D721Med (cell line): ENCODE results near the gene PMP22.

Experiments
- DNase-seq: peaks from one replicate; pipeline ENCODE4 v3.0.0; 2011; ENCODE audit warnings: low spot score; ENCODE audit not compliant: insufficient read length
- FAIRE-seq: peaks from 2 replicates; lab custom pipeline; 2011; peaks lifted over from hg19 to GRCh38; lab: Jason Lieb, UNC
- TF ChIP-seq, protein P1 (sequence below): IDR thresholded peaks from 2 replicates; pipeline ENCODE4 v1.5.1; 2012; ENCODE audit warnings: mild to moderate bottlenecking, control low read depth; ENCODE audit not compliant: insufficient read depth; ENCODE audit errors: missing control alignments

Gene PMP22

DNA sequence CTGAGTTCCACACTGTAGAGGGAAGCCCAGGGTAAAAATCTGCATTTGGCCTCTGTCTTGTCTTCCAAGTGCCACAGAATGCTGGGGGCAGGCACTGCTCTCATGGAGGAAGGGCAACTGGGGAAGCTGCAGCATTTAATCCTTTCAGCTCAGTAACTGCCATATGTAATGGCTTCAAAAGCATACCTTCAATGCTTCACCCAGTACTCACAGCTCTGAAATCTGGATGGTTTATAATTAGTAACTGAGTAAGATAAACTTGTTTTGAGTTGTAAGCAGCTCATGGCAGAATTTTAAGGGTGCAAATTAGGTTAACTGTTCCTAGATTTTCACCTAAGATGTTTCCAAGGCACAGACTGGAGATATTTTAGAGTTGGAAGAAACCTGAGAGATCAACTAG lies 24.5 kb downstream of the PMP22 start:
- DNase-seq, result no peak
- no peak for FAIRE-seq
- TF ChIP-seq, protein P1, sequence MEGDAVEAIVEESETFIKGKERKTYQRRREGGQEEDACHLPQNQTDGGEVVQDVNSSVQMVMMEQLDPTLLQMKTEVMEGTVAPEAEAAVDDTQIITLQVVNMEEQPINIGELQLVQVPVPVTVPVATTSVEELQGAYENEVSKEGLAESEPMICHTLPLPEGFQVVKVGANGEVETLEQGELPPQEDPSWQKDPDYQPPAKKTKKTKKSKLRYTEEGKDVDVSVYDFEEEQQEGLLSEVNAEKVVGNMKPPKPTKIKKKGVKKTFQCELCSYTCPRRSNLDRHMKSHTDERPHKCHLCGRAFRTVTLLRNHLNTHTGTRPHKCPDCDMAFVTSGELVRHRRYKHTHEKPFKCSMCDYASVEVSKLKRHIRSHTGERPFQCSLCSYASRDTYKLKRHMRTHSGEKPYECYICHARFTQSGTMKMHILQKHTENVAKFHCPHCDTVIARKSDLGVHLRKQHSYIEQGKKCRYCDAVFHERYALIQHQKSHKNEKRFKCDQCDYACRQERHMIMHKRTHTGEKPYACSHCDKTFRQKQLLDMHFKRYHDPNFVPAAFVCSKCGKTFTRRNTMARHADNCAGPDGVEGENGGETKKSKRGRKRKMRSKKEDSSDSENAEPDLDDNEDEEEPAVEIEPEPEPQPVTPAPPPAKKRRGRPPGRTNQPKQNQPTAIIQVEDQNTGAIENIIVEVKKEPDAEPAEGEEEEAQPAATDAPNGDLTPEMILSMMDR, result no peak

DNA sequence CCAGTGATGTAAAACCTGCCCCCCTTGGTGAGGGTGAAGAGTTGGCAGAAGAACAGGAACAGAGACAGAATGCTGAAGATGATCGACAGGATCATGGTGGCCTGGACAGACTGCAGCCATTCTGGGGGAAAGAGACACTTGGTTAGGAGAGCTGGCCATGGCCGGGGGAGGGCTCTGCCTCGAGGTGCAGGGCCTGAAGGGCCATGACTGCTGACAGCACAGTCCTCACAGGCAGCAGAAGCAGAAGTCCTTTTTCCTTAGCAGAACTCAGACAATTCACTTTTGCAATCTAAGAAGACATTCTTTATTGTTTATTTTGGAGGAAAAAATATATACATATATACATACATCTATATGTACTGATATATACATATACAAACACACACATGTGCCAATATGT lies 25.6 kb downstream of the PMP22 start:
- FAIRE-seq (no peak), DNase-seq (no peak)
- TF ChIP-seq, protein P1, result no peak

DNA sequence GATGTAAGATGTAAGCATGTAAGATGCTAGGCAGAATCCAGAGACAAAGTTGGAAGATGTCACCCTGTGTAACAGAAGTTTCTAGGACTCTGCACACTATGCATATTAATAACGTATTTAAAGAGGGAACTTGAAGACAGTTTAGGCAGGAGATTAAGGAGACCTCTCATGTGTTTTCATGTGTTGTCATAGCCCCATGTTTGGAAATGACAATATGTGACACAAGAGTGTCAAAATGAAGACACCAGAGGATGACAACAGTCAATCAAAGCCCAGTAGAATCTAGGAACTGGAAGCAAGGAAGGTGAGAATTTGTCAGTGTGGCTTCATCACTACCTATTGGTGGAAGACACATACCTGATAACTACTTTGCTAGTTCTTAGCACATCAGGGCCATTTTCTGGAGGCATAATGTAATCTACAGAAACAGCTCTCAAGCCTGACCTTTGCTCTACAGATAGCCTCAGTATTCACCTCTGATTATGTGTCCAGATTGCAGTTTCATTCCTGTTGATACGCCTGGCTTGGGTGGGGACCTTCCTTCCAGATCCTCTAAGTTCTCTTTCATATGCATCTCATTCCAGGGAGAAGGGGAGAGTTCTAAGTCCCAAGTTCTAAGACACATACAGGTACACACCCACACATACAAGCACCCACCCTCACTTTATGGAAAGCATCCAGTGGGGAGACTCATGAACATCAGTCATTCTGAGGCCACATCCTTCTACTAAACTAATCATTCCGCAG lies 26.3 kb downstream of the PMP22 start:
- TF ChIP-seq, protein P1, result no peak
- FAIRE-seq, result no peak

DNA sequence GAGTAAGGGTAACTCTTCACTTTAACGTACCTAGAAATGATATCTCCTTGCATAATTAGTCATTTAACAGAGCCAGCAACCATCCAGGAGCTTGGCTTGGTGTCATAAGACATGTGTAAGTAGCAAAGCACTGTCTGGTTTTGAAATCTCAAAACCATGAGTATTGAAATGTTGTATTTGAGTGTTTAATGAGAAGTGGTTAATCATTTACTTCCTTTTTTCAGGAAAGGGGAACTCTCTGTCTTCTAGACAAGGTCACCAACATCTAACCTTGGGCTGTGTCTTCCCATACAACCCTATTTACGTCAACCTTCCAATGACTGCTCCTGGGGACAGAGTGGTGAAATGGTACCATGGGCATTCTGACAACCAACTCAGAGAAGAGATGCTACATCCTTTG lies 27.1 kb downstream of the PMP22 start:
- no peak for DNase-seq
- FAIRE-seq, result no peak
- TF ChIP-seq, protein P1, result no peak

More for the DNA sequence above, 26.3 kb downstream of the PMP22 start:
- DNase-seq, result no peak

DNA sequence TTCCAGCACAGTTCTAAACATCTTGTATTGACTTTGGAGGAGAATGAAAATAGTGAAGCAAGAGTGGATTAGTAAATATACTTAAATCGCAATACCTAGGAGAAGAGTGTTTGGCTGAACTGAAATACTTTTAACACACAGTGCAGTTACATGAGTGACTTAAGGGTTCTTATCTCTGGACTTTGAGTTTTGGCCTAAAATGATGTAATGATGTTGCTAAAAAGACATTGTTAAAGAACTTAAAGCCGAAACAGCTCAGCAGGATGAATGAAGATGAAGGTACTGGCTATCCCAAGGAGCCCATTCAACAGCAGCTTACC lies 28.1 kb downstream of the PMP22 start:
- no peak for DNase-seq
- no peak for FAIRE-seq
- TF ChIP-seq, protein P1, result no peak

DNA sequence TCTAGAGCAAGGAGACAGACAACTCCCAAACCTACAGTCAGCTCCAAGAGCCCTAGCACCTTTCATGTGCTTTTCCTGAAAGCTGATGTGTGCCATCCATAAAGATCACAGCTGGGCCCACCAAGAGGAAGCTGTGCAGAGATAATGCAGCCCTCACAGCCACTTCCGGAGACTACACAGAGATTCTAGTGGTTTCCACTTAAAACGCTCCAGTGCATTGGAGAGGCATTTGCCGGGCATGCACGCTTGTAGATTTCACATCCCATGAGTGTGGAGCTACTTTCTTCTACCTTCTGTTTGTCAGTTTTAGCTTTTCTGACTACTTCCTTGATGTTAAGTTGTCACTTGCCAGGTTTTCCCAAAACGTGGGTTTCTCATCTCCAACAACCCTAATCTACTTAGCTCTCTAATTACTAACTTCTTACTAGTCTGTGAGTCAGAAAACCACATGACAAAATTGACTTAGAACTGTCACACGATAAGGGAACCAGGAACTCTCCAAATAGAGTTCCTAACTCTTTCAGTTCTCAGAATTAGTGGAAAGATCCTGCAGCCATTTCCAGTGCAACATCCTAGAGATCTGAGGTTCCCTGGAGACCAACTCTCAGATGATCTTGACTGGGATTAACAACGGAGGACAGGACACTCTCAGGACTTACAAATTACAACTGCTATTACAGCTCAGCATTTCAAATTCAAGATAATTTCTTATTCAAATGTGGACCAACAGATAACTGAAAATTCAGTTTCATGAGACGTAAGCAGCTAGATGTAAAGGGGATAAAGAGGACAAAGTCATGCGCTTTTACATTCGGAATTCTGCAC lies 28.6 kb downstream of the PMP22 start:
- no peak for DNase-seq
- no peak for FAIRE-seq
- TF ChIP-seq, protein P1, result no peak

DNA sequence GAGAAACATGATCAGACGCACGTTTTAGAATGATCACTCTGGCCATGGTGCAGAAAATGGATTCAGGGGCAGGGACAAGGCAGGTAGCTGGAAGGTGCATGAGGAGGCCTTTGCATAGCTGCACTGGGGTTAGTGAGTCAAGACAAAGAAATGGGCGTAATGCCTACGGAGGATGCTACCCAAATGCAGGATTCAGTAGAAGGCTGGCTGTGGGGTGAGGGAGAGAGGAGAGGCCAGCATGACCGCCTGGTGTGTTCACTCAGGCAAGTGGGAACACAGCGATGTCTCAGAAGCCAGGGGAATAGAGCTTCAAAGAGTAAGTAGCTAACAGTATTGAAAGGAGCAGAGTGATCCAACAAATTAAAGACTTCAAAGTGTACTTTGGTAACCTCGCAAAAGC lies 31.2 kb downstream of the PMP22 start:
- TF ChIP-seq, protein P1, result no peak
- FAIRE-seq, result no peak

More for the DNA sequence above, 31.2 kb downstream of the PMP22 start:
- DNase-seq, result no peak
